Right atrium auricular region (tissue), 2 donors: ENCODE measurements around the gene OR2V2. TPM values are rescaled to one million over a fixed set of nuclear protein-coding genes. Genes with fewer than 3 reads are reported as not detected.

Experiments used
- DNase-seq: peaks from one replicate; pipeline ENCODE4 v3.0.0-alpha.2; 2019; ENCODE audit warnings: low spot score
- H3K27ac ChIP-seq, 2 donors: fragments of 200-600 bp; sonication (generic); 1 replicate in 1 of 2; 2 replicates in 1 of 2; pipeline ENCODE4 v1.5.1; 2016 to 2019
- H3K27me3 ChIP-seq, 2 donors: fragments of 200-600 bp; sonication (generic); one replicate each; pipeline versions ENCODE4 v1.5.1 to v1.6.0; 2017 to 2019
- H3K36me3 ChIP-seq: fragments of 200-600 bp; sonication (generic); one replicate; pipeline ENCODE4 v1.5.1; 2016
- H3K4me1 ChIP-seq, 2 donors: fragments of 200-600 bp; sonication (generic); one replicate each; pipeline versions ENCODE4 v1.5.1 to v1.6.0; 2017 to 2019
- H3K4me3 ChIP-seq, 2 donors: fragments of 200-600 bp; sonication (generic); 1 replicate in 1 of 2; 2 replicates in 1 of 2; pipeline ENCODE4 v1.5.1; 2017 to 2019; ENCODE audit warnings: mild to moderate bottlenecking in 1 of 2, moderate library complexity in 1 of 2
- H3K9me3 ChIP-seq, 2 donors: fragments of 200-600 bp; sonication (generic); one replicate each; pipeline ENCODE4 v1.5.1; 2019
- total RNA-seq, 2 donors: library from RNA; depleted of rRNA; stranded (reverse); fragments of >200 nt; gene quantifications; one replicate each; pipeline ENCODE4 v1.1.0, GENCODE V29; 2016
- TF ChIP-seq, protein P1 (sequence below), 2 donors: fragments of 200-600 bp; sonication (generic); IDR thresholded peaks; one replicate each; pipeline ENCODE4 v1.5.1; 2019; ENCODE audit warnings: antibody characterized with exemption in 2 of 2

The OR2V2 gene
- total RNA-seq, 2 donors from 2014 or later = not detected

DNA sequence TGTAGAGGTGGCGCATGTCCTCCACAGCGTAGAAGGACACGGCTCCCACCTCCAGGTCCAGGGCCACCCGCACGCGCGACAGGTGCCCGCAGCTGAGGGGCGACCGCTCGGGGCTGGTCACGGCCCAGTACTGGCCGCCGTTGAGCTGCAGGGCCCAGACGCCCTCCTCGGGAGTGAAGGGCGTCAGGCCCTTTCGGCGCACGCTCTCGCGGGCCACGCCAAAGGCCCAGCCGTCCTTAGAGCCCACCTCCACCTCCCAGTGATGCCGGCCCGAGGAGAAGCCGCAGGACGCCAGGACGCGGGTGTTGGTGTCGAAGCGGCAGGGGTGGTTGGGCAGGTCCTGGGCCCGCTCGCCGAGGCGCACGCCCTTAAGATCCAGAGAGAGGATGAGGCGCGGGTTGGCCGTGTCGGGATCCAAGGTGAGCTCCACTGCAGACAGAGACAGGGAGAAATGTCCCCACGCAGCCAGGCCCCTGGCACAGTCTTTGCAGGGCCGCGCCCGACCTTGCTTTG is 47.9 kb downstream of the OR2V2 start:
- H3K27me3 ChIP-seq = no peaks in the 10 kb centered on the region
- no peaks in the 10 kb centered on the region for H3K9me3 ChIP-seq
- no peak for DNase-seq
- TF ChIP-seq, protein P1, sequence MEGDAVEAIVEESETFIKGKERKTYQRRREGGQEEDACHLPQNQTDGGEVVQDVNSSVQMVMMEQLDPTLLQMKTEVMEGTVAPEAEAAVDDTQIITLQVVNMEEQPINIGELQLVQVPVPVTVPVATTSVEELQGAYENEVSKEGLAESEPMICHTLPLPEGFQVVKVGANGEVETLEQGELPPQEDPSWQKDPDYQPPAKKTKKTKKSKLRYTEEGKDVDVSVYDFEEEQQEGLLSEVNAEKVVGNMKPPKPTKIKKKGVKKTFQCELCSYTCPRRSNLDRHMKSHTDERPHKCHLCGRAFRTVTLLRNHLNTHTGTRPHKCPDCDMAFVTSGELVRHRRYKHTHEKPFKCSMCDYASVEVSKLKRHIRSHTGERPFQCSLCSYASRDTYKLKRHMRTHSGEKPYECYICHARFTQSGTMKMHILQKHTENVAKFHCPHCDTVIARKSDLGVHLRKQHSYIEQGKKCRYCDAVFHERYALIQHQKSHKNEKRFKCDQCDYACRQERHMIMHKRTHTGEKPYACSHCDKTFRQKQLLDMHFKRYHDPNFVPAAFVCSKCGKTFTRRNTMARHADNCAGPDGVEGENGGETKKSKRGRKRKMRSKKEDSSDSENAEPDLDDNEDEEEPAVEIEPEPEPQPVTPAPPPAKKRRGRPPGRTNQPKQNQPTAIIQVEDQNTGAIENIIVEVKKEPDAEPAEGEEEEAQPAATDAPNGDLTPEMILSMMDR (IDR thresholded peaks at IDR 0.05) = no peak
- no peaks in the 10 kb centered on the region for H3K36me3 ChIP-seq
- H3K4me3 ChIP-seq = no peak overlapping the region
- H3K4me1 ChIP-seq = peaks cover 0 to 16% of the 10 kb centered on the region in 2 donors
- H3K27ac ChIP-seq = no peak overlapping the region

DNA sequence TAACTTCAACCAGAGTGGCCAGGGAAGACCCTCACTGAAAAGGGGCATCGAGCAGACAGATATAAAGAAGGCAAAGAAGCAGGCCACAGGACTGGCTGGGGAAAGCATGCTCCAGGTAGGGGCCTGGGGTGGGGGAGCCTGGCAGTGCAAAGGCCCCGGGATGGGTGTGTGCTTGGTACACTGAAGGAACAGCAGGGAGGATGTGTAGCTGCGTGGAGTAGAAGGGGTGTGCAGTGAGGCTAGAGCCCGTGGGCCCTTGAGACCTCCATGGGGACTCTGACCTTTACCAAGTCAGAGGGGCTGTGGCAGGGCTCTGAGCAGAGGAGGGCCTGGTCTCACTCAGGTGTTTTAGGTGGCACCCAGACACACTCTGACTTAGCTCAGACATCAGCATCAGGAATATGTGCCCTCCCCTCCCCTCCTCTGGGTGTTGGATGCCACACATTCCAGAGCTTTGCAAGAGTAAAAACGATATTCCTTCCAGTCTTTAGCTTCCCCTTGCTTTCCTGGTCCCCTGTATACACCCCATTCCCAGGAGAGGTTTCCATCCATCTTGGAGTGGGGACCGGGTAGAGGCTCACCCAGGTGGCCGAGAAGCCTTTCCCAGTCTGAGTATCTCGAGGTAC is 50.1 kb downstream of the OR2V2 start:
- Histone ChIP-seq H3K4me1 (peaks cover 0 to 5% of the 10 kb centered on the region in 2 donors), H3K36me3 (no peaks in the 10 kb centered on the region), H3K27ac (no peak overlapping the region), H3K9me3 (no peaks in the 10 kb centered on the region), H3K27me3 (no peaks in the 10 kb centered on the region), H3K4me3 (no peak overlapping the region)
- DNase-seq = no peak
- TF ChIP-seq, protein P1 (IDR thresholded peaks at IDR 0.05) = no peak

DNA sequence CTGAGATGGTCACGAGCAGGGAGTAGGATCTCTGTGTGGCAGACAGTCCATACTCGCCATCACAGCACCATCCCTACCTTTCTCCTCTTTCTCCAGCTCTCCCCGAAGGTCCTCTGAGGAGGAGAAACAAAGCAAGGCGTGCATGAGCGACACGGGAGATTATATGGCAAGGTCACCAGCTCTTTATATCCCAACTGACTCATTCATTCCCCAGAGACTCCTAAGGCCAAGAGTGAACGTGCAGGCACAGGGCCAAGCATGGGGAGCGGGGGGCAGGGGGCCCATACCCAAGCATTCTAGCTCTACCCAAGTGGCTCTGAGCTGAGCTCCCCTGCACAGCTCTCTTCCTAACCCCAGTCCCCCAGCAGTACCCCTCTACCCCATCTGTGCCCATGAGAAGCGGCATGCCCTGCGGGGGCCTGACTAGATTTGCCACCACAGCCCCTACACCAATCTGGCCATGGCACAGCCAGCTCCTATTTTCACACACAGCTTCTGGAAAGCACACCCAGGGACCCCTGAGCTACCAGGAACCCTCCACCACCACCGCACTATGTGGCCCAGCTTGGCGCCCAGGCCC is 50.8 kb downstream of the OR2V2 start:
- no peaks in the 10 kb centered on the region for H3K27me3 ChIP-seq
- H3K36me3 ChIP-seq = no peaks in the 10 kb centered on the region
- no peak for DNase-seq
- TF ChIP-seq, protein P1 (IDR thresholded peaks at IDR 0.05) = no peak
- H3K27ac ChIP-seq = no peak overlapping the region
- no peak overlapping the region for H3K4me3 ChIP-seq
- no peaks in the 10 kb centered on the region for H3K9me3 ChIP-seq
- no peaks in the 10 kb centered on the region for H3K4me1 ChIP-seq

DNA sequence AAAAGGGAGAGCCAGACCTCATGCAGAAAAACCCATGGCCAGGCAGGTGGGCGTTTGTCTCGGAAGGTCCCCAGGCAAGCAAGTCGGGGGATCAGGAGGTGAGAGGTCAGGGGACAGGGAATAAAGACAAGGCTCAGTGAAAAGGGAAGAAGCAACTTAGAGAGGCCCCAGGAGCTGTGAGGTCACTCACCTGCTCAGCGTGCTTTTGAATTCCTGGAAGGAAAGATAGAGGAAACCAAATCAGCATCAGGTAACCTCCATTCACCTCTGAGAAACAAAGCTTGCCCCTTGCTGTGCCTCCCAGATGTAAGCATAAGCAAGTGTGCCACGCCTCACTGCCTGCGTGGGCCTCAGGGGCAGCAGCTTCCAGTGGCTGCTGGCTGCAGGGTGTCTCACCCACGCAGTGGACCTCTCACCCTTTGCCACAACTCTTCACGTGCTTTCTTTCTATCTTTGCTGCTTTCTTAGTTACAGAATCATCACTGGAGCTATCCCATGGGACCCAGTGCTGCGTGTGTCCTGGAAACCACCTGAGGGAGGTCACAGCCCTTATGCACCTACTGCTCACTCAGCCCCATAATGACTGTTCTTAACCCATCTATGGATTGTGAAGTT is 51.6 kb downstream of the OR2V2 start:
- TF ChIP-seq, protein P1 (IDR thresholded peaks at IDR 0.05) = no peak
- H3K36me3 ChIP-seq = no peaks in the 10 kb centered on the region

DNA sequence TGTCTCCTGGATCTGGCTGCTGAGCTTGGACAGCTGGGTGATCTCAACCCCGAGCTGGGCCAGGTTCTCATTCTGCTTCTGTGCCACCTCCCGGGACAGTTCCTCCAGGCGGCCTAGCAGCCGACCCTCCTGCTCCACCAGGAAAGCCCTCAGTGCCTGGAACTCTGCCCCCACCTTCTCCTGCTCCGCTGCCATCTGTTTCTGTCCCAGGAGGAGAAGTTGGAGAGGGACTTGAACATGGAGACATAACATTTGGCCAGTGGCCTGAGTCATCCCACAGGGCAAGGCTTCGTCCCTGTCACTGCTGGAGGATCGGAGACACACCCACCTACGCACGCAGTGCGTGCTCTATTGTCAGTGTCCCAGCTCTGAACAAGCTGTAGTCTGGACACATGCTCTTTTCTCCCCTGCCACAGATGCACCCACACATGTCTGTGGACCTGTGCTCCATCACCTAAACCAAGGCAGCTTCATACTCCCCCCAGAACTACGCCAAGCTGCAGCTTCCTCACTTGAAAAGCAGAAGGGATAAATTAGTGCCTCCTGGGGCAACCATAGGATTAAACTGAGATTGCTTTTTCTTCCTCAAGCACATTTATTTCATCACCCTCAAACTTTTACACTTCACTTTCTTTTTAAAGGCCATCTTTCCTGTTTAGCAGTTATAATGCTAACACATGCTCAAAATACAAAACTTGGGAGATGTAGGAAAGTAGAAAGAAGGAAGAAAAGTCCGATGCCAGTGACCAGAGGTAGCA is 52.7 kb downstream of the OR2V2 start:
- TF ChIP-seq, protein P1 (IDR thresholded peaks at IDR 0.05) = no peak

More for the DNA sequence above, 51.6 kb downstream of the OR2V2 start:
- Histone ChIP-seq H3K27ac (no peak overlapping the region), H3K4me1 (peaks cover 0 to 7% of the 10 kb centered on the region in 2 donors), H3K4me3 (no peak overlapping the region), H3K9me3 (no peaks in the 10 kb centered on the region), H3K27me3 (no peaks in the 10 kb centered on the region)
- no peak for DNase-seq

More for the DNA sequence above, 52.7 kb downstream of the OR2V2 start:
- Histone ChIP-seq H3K27ac (no peak overlapping the region), H3K9me3 (no peaks in the 10 kb centered on the region), H3K27me3 (no peaks in the 10 kb centered on the region), H3K36me3 (no peaks in the 10 kb centered on the region), H3K4me3 (no peak overlapping the region), H3K4me1 (peaks cover 0 to 12% of the 10 kb centered on the region in 2 donors)
- no peak for DNase-seq
